Hepatocyte (in vitro differentiated cells): Measurements from ENCODE around the gene MOB3C. TPM values are rescaled to one million over a fixed set of nuclear protein-coding genes. Genes with fewer than 3 reads are reported as not detected.
"Not testable (repeated sequence)": the region's sequence is repeated elsewhere in the genome, so short reads cannot be mapped to it uniquely, and the experiment has no call there.

Experiments used
- DNase-seq: peaks from one replicate; pipeline ENCODE4 v3.0.0-alpha.2; 2016; ENCODE audit warnings: low spot score
- H2AFZ ChIP-seq: fragments of 200-600 bp; sonication (generic); 2 replicates; pipeline ENCODE4 v1.6.0; 2016; ENCODE audit warnings: antibody characterized with exemption, mild to moderate bottlenecking
- H3K27ac ChIP-seq: fragments of 200-600 bp; sonication (generic); 2 replicates; pipeline ENCODE4 v1.5.1; 2016; ENCODE audit warnings: mild to moderate bottlenecking
- H3K27me3 ChIP-seq: fragments of 200-600 bp; sonication (generic); 2 replicates; pipeline ENCODE4 v1.6.1; 2016
- H3K36me3 ChIP-seq: fragments of 200-600 bp; sonication (generic); replicated peaks from 2 replicates; pipeline ENCODE4 v1.5.1; 2016; ENCODE audit warnings: low read depth; ENCODE audit not compliant: insufficient read depth
- H3K4me1 ChIP-seq: fragments of 200-600 bp; sonication (generic); 2 replicates; pipeline ENCODE4 v1.5.1; 2016; ENCODE audit warnings: mild to moderate bottlenecking, moderate library complexity; ENCODE audit not compliant: insufficient read depth
- H3K4me2 ChIP-seq: fragments of 200-600 bp; sonication (generic); 2 replicates; pipeline ENCODE4 v1.6.0; 2016
- H3K4me3 ChIP-seq: fragments of 200-600 bp; sonication (generic); 2 replicates; pipeline ENCODE4 v1.5.1; 2016; ENCODE audit warnings: mild to moderate bottlenecking
- H3K79me2 ChIP-seq: fragments of 200-600 bp; sonication (generic); 2 replicates; pipeline ENCODE4 v1.6.0; 2017; ENCODE audit warnings: mild to moderate bottlenecking
- H3K9me2 ChIP-seq: fragments of 200-600 bp; sonication (generic); replicated peaks from 2 replicates; pipeline ENCODE4 v1.6.0; 2017; ENCODE audit warnings: mild to moderate bottlenecking; ENCODE audit not compliant: insufficient read depth
- H3K9me3 ChIP-seq: fragments of 200-600 bp; sonication (generic); 2 replicates; pipeline ENCODE4 v1.5.1; 2016; ENCODE audit warnings: low read depth, mild to moderate bottlenecking
- H4K20me1 ChIP-seq: fragments of 200-600 bp; sonication (generic); 2 replicates; pipeline ENCODE4 v1.6.0; 2016; ENCODE audit warnings: mild to moderate bottlenecking; ENCODE audit not compliant: insufficient read depth, poor library complexity, severe bottlenecking
- CTCF ChIP-seq: fragments of 200-600 bp; sonication (generic); IDR thresholded peaks from 2 replicates; pipeline ENCODE4 v1.5.1; 2016; ENCODE audit warnings: antibody characterized with exemption, mild to moderate bottlenecking; ENCODE audit not compliant: poor library complexity
- EZH2 ChIP-seq: fragments of 200-600 bp; sonication (generic); IDR thresholded peaks from 2 replicates; pipeline ENCODE4 v1.6.1; 2016; ENCODE audit warnings: antibody characterized with exemption, mild to moderate bottlenecking, borderline replicate concordance
- EZH2phosphoT487 ChIP-seq: fragments of 200-600 bp; sonication (generic); IDR thresholded peaks from one replicate; pipeline ENCODE4 v1.6.1; 2018; ENCODE audit warnings: antibody characterized with exemption, mild to moderate bottlenecking, low read depth, moderate library complexity; ENCODE audit not compliant: unreplicated experiment, severe bottlenecking
- WGBS: methylation state at CpG from one replicate; pipeline ENCODE4 v1.1.6; 2016; ENCODE audit warnings: low lambda C conversion rate; ENCODE audit errors: missing lambda C conversion rate; 5-methylcytosine and 5-hydroxymethylcytosine counted together
- polyA plus RNA-seq: library from polyadenylated mRNA; unstranded; fragments of >200 nt; fragmentation: Nextera tagmentation; extraction: Ambion mirVana; gene quantifications from 2 replicates; pipeline ENCODE4 v1.2.1, GENCODE V29; 2016
- total RNA-seq: library from RNA; depleted of rRNA; stranded (reverse); fragments of >200 nt; gene quantifications from 2 replicates; pipeline ENCODE4 v1.2.3, GENCODE V29; 2014

MOB3C gene
- total and polyA plus RNA-seq, 2 experiments from 2014 or later, result 5.8 to 6.6 TPM

DNA sequence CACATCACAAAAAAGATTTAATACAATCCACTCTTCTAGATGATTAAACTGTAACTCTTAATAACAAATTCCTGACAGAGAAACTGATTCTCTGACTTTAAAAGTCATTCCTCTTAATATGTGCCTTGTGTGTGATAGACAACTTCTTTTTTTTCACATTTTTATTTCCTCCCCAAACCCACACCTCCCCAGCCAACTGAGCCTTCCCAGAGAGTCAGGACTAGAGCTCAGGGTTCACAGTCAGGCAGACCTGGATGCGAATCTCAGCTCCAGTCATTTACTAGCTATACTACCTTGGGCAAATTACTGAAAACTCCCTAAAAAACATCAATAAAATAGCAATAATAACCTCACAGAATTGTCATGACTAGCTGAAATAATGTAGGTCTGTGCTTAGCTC is 37.4 kb upstream of the MOB3C start:
- WGBS, result 100% methylated on average over 1 of the region's 1 CpG
- Histone ChIP-seq H3K27me3 (no peaks in the 10 kb centered on the region), H3K4me2 (peak overlapping the region; percentile 51)

DNA sequence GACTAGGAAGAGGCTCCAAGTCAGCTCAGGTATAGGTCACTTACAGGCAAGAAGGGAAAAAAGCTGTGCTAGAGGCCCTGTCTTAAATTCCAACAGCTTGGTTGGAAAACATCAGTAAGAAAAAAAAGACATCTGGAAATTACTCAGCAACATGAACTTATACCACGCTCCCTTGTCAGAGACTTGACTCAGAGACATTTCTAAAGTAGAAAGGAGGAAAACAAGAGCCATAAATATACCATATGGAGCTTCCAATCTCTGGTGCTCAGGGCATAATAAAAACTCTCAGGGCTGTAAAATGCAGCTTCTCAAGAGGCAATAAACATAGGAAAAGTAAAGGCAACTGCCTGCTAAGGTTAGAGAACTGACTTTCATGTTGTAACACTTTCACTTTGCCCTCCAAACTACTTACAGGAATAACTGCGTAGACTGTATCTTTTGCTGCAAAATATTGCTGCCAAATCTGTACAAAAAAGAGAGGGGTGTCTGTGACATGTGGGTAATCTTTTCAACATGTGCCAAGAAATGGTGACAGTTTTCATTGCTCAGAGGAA is 36.9 kb upstream of the MOB3C start:
- no peaks in the 10 kb centered on the region for H3K27me3 ChIP-seq
- peaks cover 5% of the 10 kb centered on the region for H3K4me1 ChIP-seq
- no peaks in the 10 kb centered on the region for H3K9me3 ChIP-seq
- DNase-seq, result peak; percentile 57
- H3K4me3 ChIP-seq, result no peak overlapping the region
- no peak overlapping the region for H2AFZ ChIP-seq
- peak overlapping the region; percentile 29 for H3K27ac ChIP-seq
- no peaks in the 10 kb centered on the region for H3K9me2 ChIP-seq
- 25% methylated on average over 2 of the region's 2 CpGs for WGBS
- no peaks in the 10 kb centered on the region for H4K20me1 ChIP-seq
- TF ChIP-seq EZH2phosphoT487, result peak; percentile 87
- TF ChIP-seq CTCF, result no peak
- no peak for TF ChIP-seq EZH2
- H3K4me2 ChIP-seq, result peak overlapping the region; percentile 51
- H3K79me2 ChIP-seq, result no peaks in the 10 kb centered on the region
- H3K36me3 ChIP-seq, result no peaks in the 10 kb centered on the region

More for the DNA sequence above, 37.4 kb upstream of the MOB3C start:
- no peak for DNase-seq
- peak overlapping the region; percentile 11 for H3K27ac ChIP-seq
- H3K36me3 ChIP-seq, result no peaks in the 10 kb centered on the region
- no peak overlapping the region for H2AFZ ChIP-seq
- no peaks in the 10 kb centered on the region for H4K20me1 ChIP-seq
- peaks cover 5% of the 10 kb centered on the region for H3K4me1 ChIP-seq
- TF ChIP-seq CTCF (no peak), EZH2 (no peak), EZH2phosphoT487 (no peak)
- no peaks in the 10 kb centered on the region for H3K9me3 ChIP-seq
- H3K9me2 ChIP-seq, result no peaks in the 10 kb centered on the region
- H3K4me3 ChIP-seq, result no peak overlapping the region
- no peaks in the 10 kb centered on the region for H3K79me2 ChIP-seq

GRCh38 chr1:46652321-46653100 is 35.9 kb upstream of the MOB3C start:
- H2AFZ ChIP-seq, result no peak overlapping the region
- WGBS, result 77% methylated on average over 6 of the region's 6 CpGs
- H3K4me1 ChIP-seq, result peaks cover 5% of the 10 kb centered on the region
- no peaks in the 10 kb centered on the region for H3K9me3 ChIP-seq
- DNase-seq, result no peak
- H3K79me2 ChIP-seq, result no peaks in the 10 kb centered on the region
- peak overlapping the region; percentile 29 for H3K27ac ChIP-seq
- no peaks in the 10 kb centered on the region for H3K27me3 ChIP-seq
- H3K4me3 ChIP-seq, result no peak overlapping the region
- no peaks in the 10 kb centered on the region for H4K20me1 ChIP-seq
- no peaks in the 10 kb centered on the region for H3K36me3 ChIP-seq
- no peak for TF ChIP-seq CTCF
- TF ChIP-seq EZH2, result no peak
- TF ChIP-seq EZH2phosphoT487, result no peak
- H3K4me2 ChIP-seq, result no peak overlapping the region
- H3K9me2 ChIP-seq, result no peaks in the 10 kb centered on the region

DNA sequence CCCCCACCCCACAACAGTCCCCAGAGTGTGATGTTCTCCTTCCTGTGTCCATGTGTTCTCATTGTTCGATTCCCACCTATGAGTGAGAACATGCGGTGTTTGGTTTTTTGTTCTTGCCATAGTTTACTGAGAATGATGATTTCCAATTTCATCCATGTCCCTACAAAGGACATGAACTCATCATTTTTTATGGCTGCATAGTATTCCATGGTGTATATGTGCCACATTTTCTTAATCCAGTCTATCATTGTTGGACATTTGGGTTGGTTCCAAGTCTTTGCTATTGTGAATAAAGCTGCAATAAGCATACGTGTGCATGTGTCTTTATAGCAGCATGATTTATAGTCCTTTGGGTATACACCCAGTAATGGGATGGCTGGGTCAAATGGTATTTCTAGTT is 34.5 kb upstream of the MOB3C start:
- not testable (repeated sequence) for H3K27ac ChIP-seq, H2AFZ ChIP-seq, H3K9me3 ChIP-seq, DNase-seq, H4K20me1 ChIP-seq, H3K27me3 ChIP-seq, H3K4me3 ChIP-seq, H3K36me3 ChIP-seq, H3K4me2 ChIP-seq, H3K9me2 ChIP-seq, H3K4me1 ChIP-seq, H3K79me2 ChIP-seq
- WGBS, result 98% methylated on average over 3 of the region's 3 CpGs
